Measurements from ENCODE around the gene PDE4B.

The PDE4B gene

DNA sequence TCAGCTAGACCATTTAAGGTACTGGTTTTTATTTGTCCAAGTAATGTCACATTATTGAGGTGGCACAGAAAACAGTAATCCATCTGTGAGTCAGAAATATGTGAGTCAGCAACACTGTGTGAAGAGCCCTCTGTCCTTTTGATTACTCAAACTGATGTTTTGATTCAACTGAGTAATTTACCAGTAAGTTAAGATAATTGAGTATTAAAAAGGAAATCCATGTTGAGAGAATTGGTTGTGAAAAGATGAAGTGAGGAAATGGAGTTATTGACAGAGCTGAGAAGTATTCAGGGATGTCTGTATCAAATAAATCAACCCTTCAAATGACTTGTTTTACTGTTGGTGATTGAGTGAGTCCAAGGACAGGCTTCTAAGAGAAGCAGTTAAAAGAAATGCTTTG is 438.5 kb downstream of the PDE4B start:
- DNase-seq (ENCODE audit: low read depth in 1 of 2, low spot score in 1 of 2) = no peak

DNA sequence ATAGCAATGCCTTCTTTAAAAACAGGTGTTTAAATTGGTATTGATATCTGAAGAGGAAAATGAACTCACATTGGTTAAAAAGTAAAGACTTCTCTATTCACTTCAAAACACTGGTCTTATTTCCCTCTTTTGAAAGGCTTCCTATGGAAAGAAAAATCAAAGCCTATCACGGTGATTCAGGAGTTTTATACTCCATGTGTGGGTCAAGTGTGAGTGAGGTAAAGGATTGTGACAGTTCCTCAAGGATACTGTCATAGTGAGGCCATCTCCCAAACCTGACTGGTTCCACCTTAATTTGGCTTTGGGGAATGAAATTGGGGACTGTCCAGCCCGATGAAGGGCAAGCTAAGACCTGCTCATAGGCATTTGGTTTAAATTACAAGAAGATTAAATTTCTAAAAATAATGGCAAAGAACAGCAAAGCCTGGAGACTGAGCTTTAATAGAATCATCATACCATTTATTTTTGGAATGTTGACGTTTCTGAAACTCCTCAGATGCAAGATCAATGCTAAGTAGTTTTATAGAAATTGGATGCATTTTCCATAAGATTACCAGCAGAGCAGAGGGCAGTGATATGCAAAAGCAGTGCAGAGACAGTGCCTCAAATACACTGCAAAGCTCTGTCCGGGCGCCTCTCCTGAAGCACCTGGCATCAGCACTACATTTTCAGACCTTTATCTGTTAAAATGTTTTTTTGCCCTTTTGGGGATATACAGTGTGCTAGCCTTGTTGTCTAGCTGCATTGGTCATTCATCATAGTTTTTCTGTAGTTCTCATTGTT is 439.2 kb downstream of the PDE4B start:
- no peak for DNase-seq (ENCODE audit: low read depth in 1 of 2, low spot score in 1 of 2)

GRCh38 chr1:66237042-66237441 is 444.3 kb downstream of the PDE4B start:
- DNase-seq (ENCODE audit: low read depth in 1 of 2, low spot score in 1 of 2) = no peak

DNA sequence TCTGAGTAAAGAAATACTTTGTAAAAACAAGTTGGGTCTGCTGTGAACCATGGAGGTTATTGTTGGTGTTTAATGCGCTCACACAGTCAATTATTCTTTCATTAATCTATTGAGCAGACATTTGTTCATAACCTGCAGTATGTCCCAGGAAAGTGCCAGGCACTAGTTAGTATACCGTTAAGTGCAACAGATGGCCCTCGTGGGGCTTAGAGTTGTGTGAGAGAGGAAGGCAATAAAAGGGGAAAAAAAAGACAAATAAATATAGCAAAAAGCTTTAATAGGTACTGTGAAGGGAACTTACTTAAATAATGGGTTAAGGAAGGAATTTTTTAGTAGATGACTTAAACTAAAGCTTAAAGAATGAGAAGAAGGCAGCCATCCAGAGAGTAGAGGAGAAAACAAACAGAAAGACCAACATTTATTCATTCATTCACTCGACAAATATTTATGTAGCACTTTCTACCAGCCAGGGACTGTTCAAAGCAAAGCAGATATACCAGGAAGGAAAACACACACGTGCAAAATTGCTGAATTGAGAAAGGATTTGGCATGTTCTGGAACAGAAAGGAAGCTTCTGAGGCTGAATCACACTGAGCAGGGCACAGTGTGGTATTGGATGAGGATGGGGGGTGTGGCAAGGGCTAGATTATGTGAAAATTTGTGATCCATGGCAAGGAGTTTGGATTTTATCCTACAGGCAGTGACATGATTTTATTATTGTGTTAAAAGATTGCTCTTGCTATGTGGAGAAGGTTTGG is 445.2 kb downstream of the PDE4B start:
- no peak for DNase-seq (ENCODE audit: low read depth in 1 of 2, low spot score in 1 of 2)

GRCh38 chr1:66239834-66240233 is 447.1 kb downstream of the PDE4B start:
- no peak for DNase-seq (ENCODE audit: low read depth in 1 of 2, low spot score in 1 of 2)

DNA sequence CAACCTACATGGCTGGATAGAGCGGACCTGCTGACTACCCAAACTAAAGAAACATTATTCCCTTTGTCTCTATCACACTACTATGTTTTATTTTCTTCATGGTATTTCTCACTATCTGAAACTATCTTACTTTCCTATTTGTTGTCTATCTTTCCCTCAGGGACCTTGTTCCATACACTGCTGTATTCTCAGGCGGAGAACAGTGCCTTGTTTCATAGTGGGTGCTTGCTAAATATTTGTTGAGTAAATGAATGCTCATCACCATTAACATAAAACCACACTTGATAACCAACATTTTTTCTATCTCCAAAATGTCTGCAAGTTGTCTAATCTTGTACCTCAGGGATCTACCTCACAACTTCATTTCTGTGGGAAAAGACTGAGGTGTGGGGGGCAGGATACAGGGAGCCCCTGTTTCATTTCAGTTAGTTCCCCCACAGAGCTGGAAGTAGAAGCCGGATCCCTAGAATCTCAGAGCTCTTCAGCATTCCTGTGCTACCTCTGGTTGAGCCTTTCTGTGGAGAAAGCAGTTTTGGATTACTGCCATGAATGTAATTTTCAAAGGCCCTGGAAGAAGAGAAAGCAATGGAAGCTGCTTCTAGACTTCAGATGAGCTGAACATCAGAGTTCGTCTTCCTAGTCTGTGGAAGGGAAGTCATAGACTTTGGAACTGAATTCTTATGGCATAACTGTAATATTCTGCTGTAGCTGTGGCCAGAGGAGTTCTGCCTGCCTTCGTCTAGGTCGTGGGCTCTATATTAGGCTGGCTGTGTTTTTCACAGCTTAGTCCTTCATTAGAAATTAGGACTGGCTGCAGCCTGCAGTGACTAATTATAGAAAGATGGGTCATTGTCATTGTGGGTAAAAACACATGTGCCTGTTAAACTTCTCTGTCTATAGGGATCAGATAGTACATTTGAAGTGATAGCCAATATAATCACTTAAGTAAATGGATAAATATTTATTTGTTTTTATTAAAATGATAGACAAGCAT is 448.1 kb downstream of the PDE4B start:
- no peak for DNase-seq (ENCODE audit: low read depth in 1 of 2, low spot score in 1 of 2)

DNA sequence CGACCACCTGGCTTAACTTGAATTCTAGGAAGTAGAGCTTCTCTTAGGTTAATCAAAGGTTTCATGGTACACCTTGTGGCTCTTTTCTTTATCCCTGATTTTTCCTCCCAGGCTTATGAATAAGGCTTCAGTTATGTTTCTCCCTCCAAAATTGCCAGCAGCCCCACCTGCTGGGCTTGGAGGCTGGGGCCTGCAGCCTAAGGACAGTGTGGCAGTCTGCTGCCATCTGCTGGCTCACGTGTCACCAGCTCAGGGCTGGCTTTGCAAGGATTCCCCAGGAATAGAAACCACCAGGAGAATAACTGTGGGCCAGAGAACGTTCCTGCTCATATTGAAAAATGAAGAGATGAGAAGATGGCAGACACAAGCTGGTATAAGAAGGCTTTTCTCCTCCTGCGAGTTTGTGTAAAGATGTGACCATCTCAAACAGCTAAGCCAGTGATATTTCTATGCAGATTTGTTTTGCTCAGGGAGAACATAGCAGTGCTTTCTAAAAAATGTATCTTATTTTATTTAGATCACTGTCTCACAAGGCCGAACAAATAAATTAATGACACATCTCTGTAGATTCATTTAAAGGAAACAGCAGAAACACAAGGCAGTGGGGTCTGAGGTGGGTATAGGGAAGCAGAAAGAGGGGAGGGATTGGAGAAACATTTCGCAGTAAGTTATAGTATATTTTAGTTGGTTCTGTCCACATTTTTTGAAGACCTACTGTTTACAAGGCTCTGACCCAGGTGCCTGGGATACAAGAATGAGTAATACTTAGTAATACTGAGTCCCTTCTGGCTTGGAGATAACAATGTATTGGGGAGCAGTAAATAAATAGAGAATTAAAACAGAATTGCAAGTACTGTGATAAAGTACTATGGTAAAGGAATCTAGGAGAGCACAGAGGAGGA is 450.2 kb downstream of the PDE4B start:
- peak; percentile 44 to 59 for DNase-seq (ENCODE audit: low read depth in 1 of 2, low spot score in 1 of 2)

DNA sequence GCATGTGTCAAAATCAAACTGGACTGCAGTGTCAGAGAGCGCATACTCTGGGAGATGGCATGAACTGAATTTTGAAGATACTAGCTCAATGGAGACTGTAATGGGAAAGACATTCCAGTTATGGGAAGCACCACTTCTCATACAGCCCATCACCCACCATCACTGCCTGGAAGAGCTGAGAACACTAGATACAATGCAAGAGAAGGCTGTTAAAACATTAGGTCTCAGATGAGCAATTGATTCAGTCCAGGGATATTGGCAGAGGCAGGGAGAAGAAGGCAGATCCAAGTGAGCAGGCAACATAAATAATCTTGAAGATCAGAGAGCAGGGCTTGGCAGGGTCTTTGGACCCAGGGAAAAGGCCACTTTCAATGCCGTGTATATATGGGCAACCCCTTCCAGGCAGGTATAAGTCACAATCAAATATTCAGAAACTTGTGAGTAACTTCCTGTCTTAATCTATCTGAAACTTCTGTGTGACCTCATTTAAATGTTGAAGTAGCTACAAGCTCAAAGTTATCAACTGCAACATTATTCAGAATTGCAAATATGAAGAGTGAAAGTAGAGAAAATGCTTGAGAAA is 450.9 kb downstream of the PDE4B start:
- no peak for DNase-seq (ENCODE audit: low read depth in 1 of 2, low spot score in 1 of 2)

GRCh38 chr1:66244429-66244828 is 451.7 kb downstream of the PDE4B start:
- no peak for DNase-seq (ENCODE audit: low read depth in 1 of 2, low spot score in 1 of 2)

- no peak for DNase-seq (ENCODE audit: low read depth in 1 of 2, low spot score in 1 of 2)
Measured at GRCh38 chr1:66245691-66246090, 453.0 kb downstream of the PDE4B start.

DNA sequence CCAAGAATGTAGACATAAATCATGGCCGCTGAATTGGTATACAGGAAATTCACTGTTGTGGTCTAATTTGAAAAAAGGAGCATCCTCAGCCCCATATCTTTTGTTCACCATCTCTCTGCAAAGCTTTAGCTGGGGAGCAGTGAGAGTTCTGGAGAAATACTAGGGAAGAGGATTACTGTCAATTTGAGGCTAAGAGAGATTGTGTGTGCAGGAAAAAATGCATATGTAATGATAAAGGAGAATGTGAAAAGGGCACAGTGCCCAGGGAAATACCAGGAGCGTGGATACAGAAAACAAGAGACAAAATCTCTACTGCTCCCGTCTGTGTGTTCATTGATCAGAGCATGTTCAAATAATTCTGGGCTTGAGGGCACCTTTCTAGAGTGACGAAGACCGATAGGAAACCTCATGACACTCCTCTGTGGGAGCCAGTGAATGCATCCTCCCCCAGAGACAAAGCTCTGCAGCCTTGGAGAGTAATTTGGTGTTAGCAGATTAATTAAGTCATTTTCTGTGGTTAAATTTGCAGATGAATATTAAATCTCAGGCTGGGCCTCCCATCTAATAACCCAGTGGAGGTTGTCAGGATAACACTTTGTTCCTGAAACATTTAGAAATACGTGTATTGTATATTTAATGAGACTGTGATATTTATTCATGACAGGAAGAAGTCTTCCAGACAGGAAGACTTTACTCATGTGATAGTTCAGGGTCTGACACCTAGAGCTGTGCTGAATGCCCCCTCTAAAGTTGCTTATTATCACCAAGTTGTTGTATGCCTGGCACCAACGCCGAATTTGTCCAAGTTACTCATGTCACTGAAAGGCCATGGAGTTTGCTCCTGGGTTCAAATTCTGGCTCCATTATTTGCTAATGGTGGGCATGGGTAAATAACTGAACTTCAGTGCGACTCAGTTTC is 453.9 kb downstream of the PDE4B start:
- no peak for DNase-seq (ENCODE audit: low read depth in 1 of 2, low spot score in 1 of 2)

GRCh38 chr1:66247415-66248208 is 454.9 kb downstream of the PDE4B start:
- DNase-seq (ENCODE audit: low read depth in 1 of 2, low spot score in 1 of 2) = no peak

GRCh38 chr1:66248257-66248656 is 455.6 kb downstream of the PDE4B start:
- DNase-seq (ENCODE audit: low read depth in 1 of 2, low spot score in 1 of 2) = no peak

DNA sequence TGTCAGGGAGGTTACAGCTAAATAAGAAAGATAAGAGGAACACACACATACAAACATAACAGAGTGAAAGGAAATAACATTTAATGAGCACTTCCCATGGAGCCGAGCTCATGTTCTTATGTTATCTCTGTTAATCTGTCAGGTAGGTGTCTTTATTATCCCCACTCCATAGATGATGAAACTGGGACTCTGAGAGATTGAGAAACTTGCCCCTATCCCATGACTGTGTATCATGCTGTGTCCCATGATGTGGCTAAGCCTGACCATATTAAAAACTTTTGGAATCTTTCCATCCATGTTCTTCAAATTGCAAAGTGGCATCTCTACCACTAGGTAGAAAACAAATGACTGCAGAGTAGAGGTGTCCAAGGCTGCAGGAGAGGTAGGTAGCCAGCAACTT is 456.1 kb downstream of the PDE4B start:
- DNase-seq (ENCODE audit: low read depth in 1 of 2, low spot score in 1 of 2) = no peak

- no peak for DNase-seq (ENCODE audit: low read depth in 1 of 2, low spot score in 1 of 2)
Measured at GRCh38 chr1:66250075-66250474, 457.4 kb downstream of the PDE4B start.

DNA sequence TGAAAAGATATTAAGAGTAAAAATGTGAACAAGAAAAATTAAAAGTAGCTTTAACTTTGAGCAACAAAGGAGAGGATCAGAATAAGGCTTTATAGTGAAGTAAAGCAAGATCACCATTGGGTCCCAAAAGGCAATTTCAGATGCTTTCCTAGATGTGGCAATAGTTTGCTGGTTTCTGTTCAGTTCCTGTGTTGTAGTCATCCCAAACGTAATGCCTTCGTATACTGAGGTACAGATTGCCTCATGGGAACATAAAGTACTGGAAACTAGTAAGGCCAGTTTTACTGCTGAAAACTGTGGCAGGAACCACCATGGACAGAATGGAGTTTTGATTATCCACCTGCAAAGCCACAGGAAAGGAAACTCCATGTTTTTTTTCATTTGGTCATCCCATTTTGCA is 457.8 kb downstream of the PDE4B start:
- no peak for DNase-seq (ENCODE audit: low read depth in 1 of 2, low spot score in 1 of 2)

- no peak for DNase-seq (ENCODE audit: low read depth in 1 of 2, low spot score in 1 of 2)
Measured at GRCh38 chr1:66251546-66251945, 458.9 kb downstream of the PDE4B start.

- DNase-seq (ENCODE audit: low read depth in 1 of 2, low spot score in 1 of 2) = no peak
Measured at GRCh38 chr1:66253330-66253921, 460.7 kb downstream of the PDE4B start.
